Activated CD8-positive, alpha-beta memory T cell treated with anti-CD3 and anti-CD28 coated beads, Interleukin-2, amount 50 U/mL, for 1 hour (primary cell): ENCODE data around the gene SERPINB6.
"Not testable (repeated sequence)": the region's sequence is repeated elsewhere in the genome, so short reads cannot be mapped to it uniquely, and the experiment has no call there.

ENCODE experiments used
- DNase-seq: peaks from one replicate; pipeline ENCODE4 v3.0.0-alpha.2; 2020; ENCODE audit errors: extremely low read depth

The SERPINB6 gene

GRCh38 chr6:2971420-2972218, at the start of gene SERPINB6:
Gene SERPINB6 (minus strand): TSS chr6:2971567. CDS start chr6:2959332, 12,235 bp downstream.
- no peak for DNase-seq

GRCh38 chr6:3019749-3020320, 48.5 kb upstream of the SERPINB6 start:
- no peak for DNase-seq

GRCh38 chr6:3019065-3019464, 47.7 kb upstream of the SERPINB6 start:
- no peak for DNase-seq

- DNase-seq: no peak
Measured at GRCh38 chr6:3017304-3017703, 45.9 kb upstream of the SERPINB6 start.

GRCh38 chr6:3016473-3017280, 45.3 kb upstream of the SERPINB6 start:
- DNase-seq: no peak

- no peak for DNase-seq
Measured at GRCh38 chr6:3015144-3015543, 43.8 kb upstream of the SERPINB6 start.

GRCh38 chr6:3014675-3015066, 43.3 kb upstream of the SERPINB6 start:
- no peak for DNase-seq

GRCh38 chr6:3013901-3014674, 42.7 kb upstream of the SERPINB6 start:
- DNase-seq: no peak

GRCh38 chr6:3013486-3013885, 42.1 kb upstream of the SERPINB6 start:
- no peak for DNase-seq

- DNase-seq: no peak
Measured at GRCh38 chr6:3011592-3011991, 40.2 kb upstream of the SERPINB6 start.

- no peak for DNase-seq
Measured at GRCh38 chr6:3011158-3011557, 39.8 kb upstream of the SERPINB6 start.

GRCh38 chr6:3009930-3010329, 38.6 kb upstream of the SERPINB6 start:
- DNase-seq: no peak

GRCh38 chr6:3008712-3009265, 37.4 kb upstream of the SERPINB6 start:
- not testable (repeated sequence) for DNase-seq

- no peak for DNase-seq
Measured at GRCh38 chr6:3007571-3007970, 36.2 kb upstream of the SERPINB6 start.

GRCh38 chr6:3006476-3006875, 35.1 kb upstream of the SERPINB6 start:
- no peak for DNase-seq

- no peak for DNase-seq
Measured at GRCh38 chr6:3005874-3006273, 34.5 kb upstream of the SERPINB6 start.

- no peak for DNase-seq
Measured at GRCh38 chr6:3005077-3005476, 33.7 kb upstream of the SERPINB6 start.

- not testable (repeated sequence) for DNase-seq
Measured at GRCh38 chr6:3003226-3003625, 31.9 kb upstream of the SERPINB6 start.

GRCh38 chr6:3001773-3002293, 30.5 kb upstream of the SERPINB6 start:
- DNase-seq: no peak

- no peak for DNase-seq
Measured at GRCh38 chr6:3001146-3001772, 29.9 kb upstream of the SERPINB6 start.
